Esophagus muscularis mucosa (tissue), 3 donors: Measurements from ENCODE around the gene SRSF3.

Experiments used
- CTCF ChIP-seq, 3 experiments: fragments of 200-600 bp in 2 of 3; fragments of 450-650 bp in 1 of 3; sonication (generic) in 2 of 3; IDR thresholded peaks; one replicate each; pipeline ENCODE4 v1.5.1; 2017 to 2019; ENCODE audit warnings: antibody characterized with exemption in 3 of 3, mild to moderate bottlenecking in 2 of 3, moderate library complexity in 1 of 3
- POLR2AphosphoS5 ChIP-seq, 2 donors: sonication (generic); formaldehyde crosslinking; IDR thresholded peaks; one replicate each; pipeline ENCODE4 v1.6.1; 2017; ENCODE audit warnings: antibody characterized with exemption in 2 of 2

GRCh38 chr6:36610041-36610955, 16.1 kb downstream of the SRSF3 start:
- TF ChIP-seq CTCF (IDR thresholded peaks at IDR 0.05) = no peak
- no peak for TF ChIP-seq POLR2AphosphoS5 (IDR thresholded peaks at IDR 0.05)
